Measurements from ENCODE around the gene UFD1. TPM values are rescaled to one million over a fixed set of nuclear protein-coding genes. Genes with fewer than 3 reads are reported as not detected.
A peak's percentile ranks its signal among the peaks of the same experiment; 100 is the strongest.

UFD1 gene
- total and polyA plus RNA-seq, 2 of the 13 experiments (the other 11 are each of a cell fraction or from before 2014, with no cell fraction given), result 47.9 to 51.1 TPM

- TF ChIP-seq ZNF350 (CRISPR knock-in tag; IDR thresholded peaks at IDR 0.05; ENCODE audit: borderline replicate concordance, low read depth), result peak; percentile 95
- TF ChIP-seq ZNF879 (CRISPR knock-in tag; IDR thresholded peaks at IDR 0.05), result peak; percentile 87; the same call in 1 of the 2 replicates
- no peak for TF ChIP-seq PAWR (CRISPR knock-in tag; IDR thresholded peaks at IDR 0.05; ENCODE audit: borderline replicate concordance)
- peak; percentile 94; the same call in 1 of the 2 replicates for TF ChIP-seq ZNF235 (CRISPR knock-in tag; IDR thresholded peaks at IDR 0.05; ENCODE audit: borderline replicate concordance)
- 0 out of 2 replicates have a peak, but pooled peaks have one; percentile 29 for TF ChIP-seq GTF2F1 (IDR thresholded peaks at IDR 0.05; ENCODE audit: low read length)
- peak; percentile 97 for TF ChIP-seq NR0B2 (CRISPR knock-in tag; IDR thresholded peaks at IDR 0.05)
- peak; percentile 78; the same call in 1 of the 2 replicates for TF ChIP-seq ZNF598 (CRISPR knock-in tag; IDR thresholded peaks at IDR 0.05; ENCODE audit: borderline replicate concordance)
- no peak for TF ChIP-seq PLRG1 (conservative IDR thresholded peaks at IDR 0.05)
- TF ChIP-seq ZNF562 (CRISPR knock-in tag; IDR thresholded peaks at IDR 0.05; ENCODE audit: borderline replicate concordance), result no peak; the same call in 1 of the 2 replicates
- TF ChIP-seq JUN (CRISPR knock-in tag; IDR thresholded peaks at IDR 0.05), result peak; percentile 9; the same call in 1 of the 2 replicates
- TF ChIP-seq ZNF329 (CRISPR knock-in tag; IDR thresholded peaks at IDR 0.05; ENCODE audit: low read depth), result peak; percentile 89
- TF ChIP-seq ZBTB7A (CRISPR knock-in tag; IDR thresholded peaks at IDR 0.05), result peak; percentile 96
- TF ChIP-seq HMGA1 (CRISPR knock-in tag; conservative IDR thresholded peaks at IDR 0.05), result no peak
- TF ChIP-seq ZNF260 (CRISPR knock-in tag; IDR thresholded peaks at IDR 0.05; ENCODE audit: borderline replicate concordance, low read depth), result no peak
- TF ChIP-seq ZMYM3 (CRISPR knock-in tag; IDR thresholded peaks at IDR 0.05), result peak; percentile 79
- no peak for TF ChIP-seq ZNF775 (CRISPR knock-in tag; IDR thresholded peaks at IDR 0.05; ENCODE audit: borderline replicate concordance)
- no peak for TF ChIP-seq TCF12 (IDR thresholded peaks at IDR 0.05)
- peak; percentile 93; the same call in 1 of the 2 replicates for TF ChIP-seq TCF12 (CRISPR knock-in tag; IDR thresholded peaks at IDR 0.05)
- TF ChIP-seq, protein P1, sequence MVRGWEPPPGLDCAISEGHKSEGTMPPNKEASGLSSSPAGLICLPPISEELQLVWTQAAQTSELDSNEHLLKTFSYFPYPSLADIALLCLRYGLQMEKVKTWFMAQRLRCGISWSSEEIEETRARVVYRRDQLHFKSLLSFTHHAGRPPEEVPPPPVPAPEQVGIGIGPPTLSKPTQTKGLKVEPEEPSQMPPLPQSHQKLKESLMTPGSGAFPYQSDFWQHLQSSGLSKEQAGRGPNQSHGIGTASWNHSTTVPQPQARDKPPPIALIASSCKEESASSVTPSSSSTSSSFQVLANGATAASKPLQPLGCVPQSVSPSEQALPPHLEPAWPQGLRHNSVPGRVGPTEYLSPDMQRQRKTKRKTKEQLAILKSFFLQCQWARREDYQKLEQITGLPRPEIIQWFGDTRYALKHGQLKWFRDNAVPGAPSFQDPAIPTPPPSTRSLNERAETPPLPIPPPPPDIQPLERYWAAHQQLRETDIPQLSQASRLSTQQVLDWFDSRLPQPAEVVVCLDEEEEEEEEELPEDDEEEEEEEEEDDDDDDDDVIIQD (CRISPR knock-in tag; IDR thresholded peaks at IDR 0.05; ENCODE audit: low read depth), result no peak
- TF ChIP-seq NFIC (IDR thresholded peaks at IDR 0.05; ENCODE audit: low read length), result no peak
- TF ChIP-seq, protein P2, sequence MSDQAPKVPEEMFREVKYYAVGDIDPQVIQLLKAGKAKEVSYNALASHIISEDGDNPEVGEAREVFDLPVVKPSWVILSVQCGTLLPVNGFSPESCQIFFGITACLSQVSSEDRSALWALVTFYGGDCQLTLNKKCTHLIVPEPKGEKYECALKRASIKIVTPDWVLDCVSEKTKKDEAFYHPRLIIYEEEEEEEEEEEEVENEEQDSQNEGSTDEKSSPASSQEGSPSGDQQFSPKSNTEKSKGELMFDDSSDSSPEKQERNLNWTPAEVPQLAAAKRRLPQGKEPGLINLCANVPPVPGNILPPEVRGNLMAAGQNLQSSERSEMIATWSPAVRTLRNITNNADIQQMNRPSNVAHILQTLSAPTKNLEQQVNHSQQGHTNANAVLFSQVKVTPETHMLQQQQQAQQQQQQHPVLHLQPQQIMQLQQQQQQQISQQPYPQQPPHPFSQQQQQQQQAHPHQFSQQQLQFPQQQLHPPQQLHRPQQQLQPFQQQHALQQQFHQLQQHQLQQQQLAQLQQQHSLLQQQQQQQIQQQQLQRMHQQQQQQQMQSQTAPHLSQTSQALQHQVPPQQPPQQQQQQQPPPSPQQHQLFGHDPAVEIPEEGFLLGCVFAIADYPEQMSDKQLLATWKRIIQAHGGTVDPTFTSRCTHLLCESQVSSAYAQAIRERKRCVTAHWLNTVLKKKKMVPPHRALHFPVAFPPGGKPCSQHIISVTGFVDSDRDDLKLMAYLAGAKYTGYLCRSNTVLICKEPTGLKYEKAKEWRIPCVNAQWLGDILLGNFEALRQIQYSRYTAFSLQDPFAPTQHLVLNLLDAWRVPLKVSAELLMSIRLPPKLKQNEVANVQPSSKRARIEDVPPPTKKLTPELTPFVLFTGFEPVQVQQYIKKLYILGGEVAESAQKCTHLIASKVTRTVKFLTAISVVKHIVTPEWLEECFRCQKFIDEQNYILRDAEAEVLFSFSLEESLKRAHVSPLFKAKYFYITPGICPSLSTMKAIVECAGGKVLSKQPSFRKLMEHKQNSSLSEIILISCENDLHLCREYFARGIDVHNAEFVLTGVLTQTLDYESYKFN (CRISPR knock-in tag; conservative IDR thresholded peaks at IDR 0.05), result peak; percentile 67
- TF ChIP-seq SMARCC2 (IDR thresholded peaks at IDR 0.05), result no peak
These were observed 46.7 kb downstream of the UFD1 start, which contains the start of gene MRPL40 (continued) for GRCh38 chr22:19432133-19432851.

All from HepG2 (cell line).